ENCODE data around the gene TNFAIP3. TPM values are rescaled to one million over a fixed set of nuclear protein-coding genes. Genes with fewer than 3 reads are reported as not detected.
A peak's percentile ranks its signal among the peaks of the same experiment; 100 is the strongest.

TNFAIP3 gene
- total RNA-seq, 4 donors from 2014 or later, result 14.4 to 36.2 (median 19.6) TPM

- TF ChIP-seq POLR2A (IDR thresholded peaks at IDR 0.05) (no peak), CTCF (IDR thresholded peaks at IDR 0.05) (no peak)
- Histone ChIP-seq H3K27me3 (no peaks in the 10 kb centered on the region), H3K4me3 (peak overlapping the region in 1 of 2 donors; percentile 84), H3K4me1 (peaks cover 7 to 8% of the 10 kb centered on the region in 2 donors), H3K36me3 (no peaks in the 10 kb centered on the region), H3K27ac (peak overlapping the region; percentile 52 to 54), H3K9me3 (no peaks in the 10 kb centered on the region)
- no peak for DNase-seq
- intact Hi-C loops (cut with DNase I; ENCODE audit: low total_unique reads), result loop anchor here (10.0 kb wide), 1 partner anchor 167 kb away; no protein-coding TSS in a partner anchor
Measured at GRCh38 chr6:137871831-137872454, 4.9 kb downstream of the TNFAIP3 start.

- intact Hi-C loops (cut with DNase I; ENCODE audit: low total_unique reads), result loop anchor here (10.0 kb wide), 1 partner anchor 168 kb away; no protein-coding TSS in a partner anchor
- DNase-seq, result no peak
- no peaks in the 10 kb centered on the region for H3K36me3 ChIP-seq
- H3K4me3 ChIP-seq, result peak overlapping the region in 1 of 2 donors; percentile 24
- peaks cover 7 to 8% of the 10 kb centered on the region in 2 donors for H3K4me1 ChIP-seq
- H3K27ac ChIP-seq, result peak overlapping the region; percentile 52 to 54
- no peaks in the 10 kb centered on the region for H3K9me3 ChIP-seq
- no peaks in the 10 kb centered on the region for H3K27me3 ChIP-seq
- TF ChIP-seq CTCF (IDR thresholded peaks at IDR 0.05) (no peak), POLR2A (IDR thresholded peaks at IDR 0.05) (no peak)
Measured at GRCh38 chr6:137872581-137873115, 5.6 kb downstream of the TNFAIP3 start.

- TF ChIP-seq POLR2A (IDR thresholded peaks at IDR 0.05) (no peak), CTCF (IDR thresholded peaks at IDR 0.05) (no peak)
- Histone ChIP-seq H3K27me3 (no peaks in the 10 kb centered on the region), H3K4me3 (peak overlapping the region in 1 of 2 donors; percentile 24), H3K36me3 (no peaks in the 10 kb centered on the region), H3K27ac (peak overlapping the region; percentile 52 to 54), H3K9me3 (no peaks in the 10 kb centered on the region), H3K4me1 (peaks cover 7 to 8% of the 10 kb centered on the region in 2 donors)
- peak; percentile 74 to 85 for DNase-seq
- intact Hi-C loops (cut with DNase I; ENCODE audit: low total_unique reads), result loop anchor here (10.0 kb wide), 1 partner anchor 169 kb away; no protein-coding TSS in a partner anchor
Measured at GRCh38 chr6:137873273-137873762, 6.3 kb downstream of the TNFAIP3 start.

- no peaks in the 10 kb centered on the region for H3K27me3 ChIP-seq
- intact Hi-C loops (cut with DNase I; ENCODE audit: low total_unique reads), result loop anchor here (10.0 kb wide), 1 partner anchor 170 kb away; no protein-coding TSS in a partner anchor
- H3K9me3 ChIP-seq, result no peaks in the 10 kb centered on the region
- no peaks in the 10 kb centered on the region for H3K36me3 ChIP-seq
- H3K4me3 ChIP-seq, result no peak overlapping the region
- TF ChIP-seq CTCF (IDR thresholded peaks at IDR 0.05) (no peak), POLR2A (IDR thresholded peaks at IDR 0.05) (no peak)
- no peak for DNase-seq
- H3K27ac ChIP-seq, result peak overlapping the region; percentile 52 to 54
- peaks cover 7 to 8% of the 10 kb centered on the region in 2 donors for H3K4me1 ChIP-seq
Measured at GRCh38 chr6:137874204-137875057, 7.4 kb downstream of the TNFAIP3 start.

All from uterus (tissue), 4 donors.